ENCODE data around the gene C1orf21.

C1orf21 gene

DNA sequence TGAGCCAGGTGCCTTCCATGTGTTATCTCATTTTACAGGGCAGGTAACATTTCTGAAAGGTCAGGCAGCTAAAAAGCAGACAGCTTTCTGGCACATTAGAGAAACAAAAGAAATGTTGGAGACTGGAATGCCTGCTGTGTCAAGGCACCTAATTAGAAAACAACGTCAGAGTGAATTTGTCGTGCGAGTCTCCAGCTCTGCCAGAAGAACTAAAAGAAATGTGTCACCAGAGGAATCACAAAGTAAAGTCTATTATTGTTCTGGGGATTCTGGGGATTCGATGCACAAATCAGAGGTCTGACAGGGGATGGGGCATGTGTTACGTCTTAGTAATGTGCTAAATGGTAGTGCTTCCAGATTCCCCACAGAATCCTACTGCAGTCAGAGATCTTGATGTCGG, 278.5 kb downstream of the C1orf21 start:
- TF ChIP-seq, protein P1, sequence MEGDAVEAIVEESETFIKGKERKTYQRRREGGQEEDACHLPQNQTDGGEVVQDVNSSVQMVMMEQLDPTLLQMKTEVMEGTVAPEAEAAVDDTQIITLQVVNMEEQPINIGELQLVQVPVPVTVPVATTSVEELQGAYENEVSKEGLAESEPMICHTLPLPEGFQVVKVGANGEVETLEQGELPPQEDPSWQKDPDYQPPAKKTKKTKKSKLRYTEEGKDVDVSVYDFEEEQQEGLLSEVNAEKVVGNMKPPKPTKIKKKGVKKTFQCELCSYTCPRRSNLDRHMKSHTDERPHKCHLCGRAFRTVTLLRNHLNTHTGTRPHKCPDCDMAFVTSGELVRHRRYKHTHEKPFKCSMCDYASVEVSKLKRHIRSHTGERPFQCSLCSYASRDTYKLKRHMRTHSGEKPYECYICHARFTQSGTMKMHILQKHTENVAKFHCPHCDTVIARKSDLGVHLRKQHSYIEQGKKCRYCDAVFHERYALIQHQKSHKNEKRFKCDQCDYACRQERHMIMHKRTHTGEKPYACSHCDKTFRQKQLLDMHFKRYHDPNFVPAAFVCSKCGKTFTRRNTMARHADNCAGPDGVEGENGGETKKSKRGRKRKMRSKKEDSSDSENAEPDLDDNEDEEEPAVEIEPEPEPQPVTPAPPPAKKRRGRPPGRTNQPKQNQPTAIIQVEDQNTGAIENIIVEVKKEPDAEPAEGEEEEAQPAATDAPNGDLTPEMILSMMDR (IDR thresholded peaks at IDR 0.05; ENCODE audit: borderline replicate concordance, control extremely low read depth, extremely low read depth, insufficient read depth, missing control alignments) = no peak
- in situ Hi-C loops (cut with MboI; ENCODE audit: low sequenced_read_pairs, unreplicated experiment) = loop anchor here (25.0 kb wide), 1 partner anchor 578 kb away; no protein-coding TSS in a partner anchor
- no peak for DNase-seq (ENCODE audit: low spot score)

DNA sequence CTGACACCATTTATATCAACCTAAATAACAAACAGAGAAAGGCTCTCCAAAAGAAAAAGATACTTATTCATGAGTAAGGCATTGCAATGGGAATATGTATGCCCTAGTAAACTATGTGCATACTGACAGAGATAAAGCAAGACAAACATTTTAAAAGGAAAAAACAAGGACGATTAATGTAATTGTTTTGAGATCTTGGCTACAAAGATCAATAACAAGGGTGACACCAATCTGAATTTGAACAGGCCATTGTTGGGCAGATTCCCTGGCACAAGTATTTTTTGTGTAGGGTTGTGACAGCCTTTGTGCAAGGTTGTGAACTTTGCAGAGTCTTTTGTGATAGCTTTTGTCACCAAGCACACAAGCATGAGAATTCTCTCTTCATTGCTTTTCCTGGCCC, 282.6 kb downstream of the C1orf21 start:
- in situ Hi-C loops (cut with MboI; ENCODE audit: low sequenced_read_pairs, unreplicated experiment) = loop anchor here (25.0 kb wide), 1 partner anchor 582 kb away; no protein-coding TSS in a partner anchor
- DNase-seq (ENCODE audit: low spot score) = no peak
- TF ChIP-seq, protein P1 (IDR thresholded peaks at IDR 0.05; ENCODE audit: borderline replicate concordance, control extremely low read depth, extremely low read depth, insufficient read depth, missing control alignments) = no peak

DNA sequence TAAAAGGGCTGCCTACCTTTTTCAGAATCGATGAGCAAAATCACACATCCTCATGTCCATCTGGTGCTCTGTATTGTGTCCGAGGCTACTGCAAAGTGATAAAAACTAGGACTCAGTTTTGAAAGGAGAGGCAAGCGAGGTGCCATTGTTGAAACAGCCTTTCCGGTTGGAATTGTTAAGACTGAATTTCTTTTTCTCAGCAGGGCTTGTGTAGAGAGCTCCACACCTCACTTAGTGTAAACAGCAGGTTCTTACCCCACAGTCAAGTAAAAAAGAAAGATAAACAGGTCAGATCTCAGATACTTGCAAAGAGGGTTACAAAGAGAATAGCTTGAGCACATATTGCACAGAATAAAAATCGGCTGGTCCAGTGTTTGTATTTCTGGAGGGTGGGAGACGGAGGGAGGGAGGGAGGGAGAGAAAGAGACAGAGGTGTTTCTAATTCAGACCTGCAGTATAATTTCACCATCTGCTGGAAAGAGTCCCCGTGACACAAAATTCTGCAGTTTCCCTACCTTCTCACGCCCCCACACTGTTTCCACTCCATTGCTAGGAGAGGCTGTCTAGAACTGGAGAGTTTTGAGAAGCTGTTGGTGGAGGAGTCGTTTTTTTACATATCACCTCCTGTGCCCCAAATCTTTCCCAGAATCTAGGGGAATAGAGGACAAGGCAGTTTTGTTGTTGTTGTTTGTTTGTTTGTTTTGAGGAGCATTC, 285.3 kb downstream of the C1orf21 start:
- TF ChIP-seq, protein P1 (IDR thresholded peaks at IDR 0.05; ENCODE audit: borderline replicate concordance, control extremely low read depth, extremely low read depth, insufficient read depth, missing control alignments) = no peak
- no peak for DNase-seq (ENCODE audit: low spot score)
- in situ Hi-C loops (cut with MboI; ENCODE audit: low sequenced_read_pairs, unreplicated experiment) = loop anchor here (25.0 kb wide), 1 partner anchor 585 kb away; no protein-coding TSS in a partner anchor

DNA sequence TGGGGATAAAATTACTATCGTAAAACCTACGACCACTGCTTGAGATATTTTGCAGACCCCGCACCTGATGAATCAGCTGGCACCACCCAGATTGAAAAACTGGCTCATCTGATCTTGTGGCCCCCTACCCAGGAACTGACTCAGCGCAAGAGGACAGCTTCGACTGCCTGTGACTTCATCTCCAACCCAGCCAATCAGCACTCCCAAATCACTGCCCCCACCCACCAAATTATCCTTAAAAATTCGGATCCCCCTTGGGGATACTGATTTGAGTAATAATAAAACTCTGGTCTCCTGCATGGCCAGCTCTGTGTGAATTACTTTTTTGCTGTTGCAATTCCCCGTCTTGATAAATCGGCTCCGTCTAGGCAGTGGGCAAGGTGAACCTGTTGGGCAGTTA, 286.5 kb downstream of the C1orf21 start:
- TF ChIP-seq, protein P1 (IDR thresholded peaks at IDR 0.05; ENCODE audit: borderline replicate concordance, control extremely low read depth, extremely low read depth, insufficient read depth, missing control alignments) = no peak
- in situ Hi-C loops (cut with MboI; ENCODE audit: low sequenced_read_pairs, unreplicated experiment) = loop anchor here (25.0 kb wide), 1 partner anchor 586 kb away; no protein-coding TSS in a partner anchor
- no peak for DNase-seq (ENCODE audit: low spot score)

DNA sequence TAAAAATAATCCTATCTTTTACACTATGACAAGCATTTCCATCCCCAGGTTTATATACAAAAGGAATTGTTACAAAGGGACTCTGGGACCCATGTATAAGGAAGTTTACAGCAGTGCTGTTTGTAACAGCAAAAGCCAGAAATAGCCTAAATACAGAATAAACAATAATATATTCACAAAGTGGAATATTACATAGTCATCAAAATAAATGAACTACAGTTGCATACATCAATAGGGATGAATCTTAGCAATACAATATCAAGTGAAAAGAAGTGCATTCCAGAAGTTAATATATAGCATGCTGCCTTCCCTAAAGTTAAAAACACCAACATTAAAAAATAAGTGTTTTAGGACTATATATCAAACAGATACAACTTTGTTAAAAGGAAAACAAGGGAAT, 290.5 kb downstream of the C1orf21 start:
- TF ChIP-seq, protein P1 (IDR thresholded peaks at IDR 0.05; ENCODE audit: borderline replicate concordance, control extremely low read depth, extremely low read depth, insufficient read depth, missing control alignments) = no peak
- DNase-seq (ENCODE audit: low spot score) = no peak
- in situ Hi-C loops (cut with MboI; ENCODE audit: low sequenced_read_pairs, unreplicated experiment) = no loop called here
